GM21367 (cell line): ENCODE measurements around the gene MINPP1.
"Not testable (repeated sequence)": the region's sequence is repeated elsewhere in the genome, so short reads cannot be mapped to it uniquely, and the experiment has no call there.

Experiments
- ATAC-seq: cut with Tn5 transposase; IDR thresholded peaks from one replicate; pipeline ENCODE4 v1.9.1; 2021; ENCODE audit not compliant: unreplicated experiment

MINPP1 gene

GRCh38 chr10:87504640-87505365 lies at the start of gene MINPP1:
TSS of gene MINPP1 (plus strand) at chr10:87504893. CDS start at chr10:87504916, 23 bp downstream.
- peak; percentile 94 for ATAC-seq

GRCh38 chr10:87456586-87457220 lies 48.0 kb upstream of the MINPP1 start:
- not testable (repeated sequence) for ATAC-seq

- not testable (repeated sequence) for ATAC-seq
Observed at GRCh38 chr10:87461751-87462150, 42.9 kb upstream of the MINPP1 start.

GRCh38 chr10:87466849-87467248 lies 37.8 kb upstream of the MINPP1 start:
- ATAC-seq, result not testable (repeated sequence)

GRCh38 chr10:87488733-87489132 lies 16.0 kb upstream of the MINPP1 start:
- not testable (repeated sequence) for ATAC-seq

GRCh38 chr10:87490285-87490684 lies 14.4 kb upstream of the MINPP1 start:
- not testable (repeated sequence) for ATAC-seq

- not testable (repeated sequence) for ATAC-seq
Observed at GRCh38 chr10:87492450-87492849, 12.2 kb upstream of the MINPP1 start.

- ATAC-seq, result not testable (repeated sequence)
Observed at GRCh38 chr10:87495446-87495845, 9.2 kb upstream of the MINPP1 start.

- ATAC-seq, result not testable (repeated sequence)
Observed at GRCh38 chr10:87497386-87497785, 7.3 kb upstream of the MINPP1 start.

- ATAC-seq, result not testable (repeated sequence)
Observed at GRCh38 chr10:87498106-87498789, 6.4 kb upstream of the MINPP1 start.

GRCh38 chr10:87500646-87501048 lies 4.0 kb upstream of the MINPP1 start:
- no peak for ATAC-seq

GRCh38 chr10:87503401-87503800 lies 1.3 kb upstream of the MINPP1 start:
- no peak for ATAC-seq

- no peak for ATAC-seq
Observed at GRCh38 chr10:87503886-87504285, 807 bp upstream of the MINPP1 start.

- ATAC-seq, result no peak
Observed at GRCh38 chr10:87504307-87504639, 420 bp upstream of the MINPP1 start.

GRCh38 chr10:87505366-87506111 lies 846 bp downstream of the MINPP1 start:
- ATAC-seq, result peak; percentile 52

- ATAC-seq, result no peak
Observed at GRCh38 chr10:87506956-87507355, 2.3 kb downstream of the MINPP1 start.

GRCh38 chr10:87507879-87508483 lies 3.3 kb downstream of the MINPP1 start:
- ATAC-seq, result no peak

GRCh38 chr10:87508837-87509236 lies 4.1 kb downstream of the MINPP1 start:
- no peak for ATAC-seq

GRCh38 chr10:87510025-87510424 lies 5.3 kb downstream of the MINPP1 start:
- ATAC-seq, result no peak

GRCh38 chr10:87511526-87511925 lies 6.8 kb downstream of the MINPP1 start:
- ATAC-seq, result no peak

- no peak for ATAC-seq
Observed at GRCh38 chr10:87518937-87519336, 14.2 kb downstream of the MINPP1 start.
